Peyer's patch (tissue), 4 donors: ENCODE results near the gene APOL2. TPM values are rescaled to one million over a fixed set of nuclear protein-coding genes. Genes with fewer than 3 reads are reported as not detected.
A peak's percentile ranks its signal among the peaks of the same experiment; 100 is the strongest.

Experiments
- DNase-seq, 3 donors: peaks; one replicate each; pipeline ENCODE4 v3.0.0-alpha.2; 2017 to 2019
- H3K27ac ChIP-seq, 4 donors: fragments of 200-600 bp; sonication (generic); one replicate each; pipeline ENCODE4 v1.5.1; 2016 to 2019
- H3K27me3 ChIP-seq, 2 donors: fragments of 200-600 bp; sonication (generic); one replicate each; pipeline ENCODE4 v1.5.1; 2019
- H3K36me3 ChIP-seq, 3 donors: fragments of 200-600 bp; sonication (generic); one replicate each; pipeline ENCODE4 v1.5.1; 2016 to 2019
- H3K4me1 ChIP-seq, 4 donors: fragments of 200-600 bp; sonication (generic); one replicate each; pipeline ENCODE4 v1.5.1; 2016 to 2019
- H3K4me3 ChIP-seq, 4 donors: fragments of 200-600 bp; sonication (generic); 1 replicate in 3 of 4; 2 replicates in 1 of 4; pipeline ENCODE4 v1.5.1; 2016 to 2019; ENCODE audit warnings: mild to moderate bottlenecking in 1 of 4
- H3K9me3 ChIP-seq, 4 donors: fragments of 200-600 bp; sonication (generic); one replicate each; pipeline ENCODE4 v1.5.1; 2016 to 2019; ENCODE audit warnings: mild to moderate bottlenecking in 1 of 4
- POLR2A ChIP-seq, 2 donors: fragments of 450-650 bp; IDR thresholded peaks; one replicate each; pipeline ENCODE4 v1.5.1; 2017; ENCODE audit warnings: antibody characterized with exemption in 2 of 2, mild to moderate bottlenecking in 2 of 2, moderate library complexity in 2 of 2
- total RNA-seq, 4 donors: library from RNA; depleted of rRNA; stranded (reverse); fragments of >200 nt; gene quantifications; one replicate each; pipeline ENCODE4 v1.1.0, GENCODE V29; 2016
- TF ChIP-seq, protein P1 (sequence below), 6 experiments: fragments of 450-650 bp in 4 of 6; fragments of 200-600 bp in 2 of 6; sonication (generic) in 1 of 6; IDR thresholded peaks; one replicate each; pipeline ENCODE4 v1.5.1; 2017 to 2019; ENCODE audit warnings: antibody characterized with exemption in 6 of 6, mild to moderate bottlenecking in 3 of 6, moderate library complexity in 1 of 6

The APOL2 gene
- total RNA-seq, 4 donors from 2014 or later = 48.7 to 55.2 (median 52.3) TPM

DNA sequence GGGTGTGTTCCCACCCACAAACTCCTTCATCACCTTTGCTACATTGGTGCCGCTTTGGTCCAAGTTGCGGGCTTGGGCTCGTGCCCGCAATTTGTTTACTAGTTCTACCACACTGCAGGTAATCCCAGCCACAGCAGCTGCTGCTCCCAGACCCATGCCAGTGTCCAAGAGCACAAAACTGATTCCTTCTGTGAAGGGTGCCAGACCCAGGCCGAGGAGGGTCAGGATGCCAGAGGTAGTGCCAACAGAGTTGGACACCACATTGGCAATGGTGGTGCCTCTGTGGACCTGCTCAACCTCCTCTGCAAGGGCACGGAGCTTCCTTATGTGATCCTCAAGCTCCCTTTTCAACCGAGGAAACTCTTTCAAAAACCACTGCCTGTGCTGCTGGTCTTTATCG lies 11.5 kb downstream of the APOL2 start:
- H3K4me1 ChIP-seq = no peaks in the 10 kb centered on the region
- no peaks in the 10 kb centered on the region for H3K9me3 ChIP-seq
- TF ChIP-seq POLR2A (IDR thresholded peaks at IDR 0.05) = no peak
- TF ChIP-seq, protein P1, sequence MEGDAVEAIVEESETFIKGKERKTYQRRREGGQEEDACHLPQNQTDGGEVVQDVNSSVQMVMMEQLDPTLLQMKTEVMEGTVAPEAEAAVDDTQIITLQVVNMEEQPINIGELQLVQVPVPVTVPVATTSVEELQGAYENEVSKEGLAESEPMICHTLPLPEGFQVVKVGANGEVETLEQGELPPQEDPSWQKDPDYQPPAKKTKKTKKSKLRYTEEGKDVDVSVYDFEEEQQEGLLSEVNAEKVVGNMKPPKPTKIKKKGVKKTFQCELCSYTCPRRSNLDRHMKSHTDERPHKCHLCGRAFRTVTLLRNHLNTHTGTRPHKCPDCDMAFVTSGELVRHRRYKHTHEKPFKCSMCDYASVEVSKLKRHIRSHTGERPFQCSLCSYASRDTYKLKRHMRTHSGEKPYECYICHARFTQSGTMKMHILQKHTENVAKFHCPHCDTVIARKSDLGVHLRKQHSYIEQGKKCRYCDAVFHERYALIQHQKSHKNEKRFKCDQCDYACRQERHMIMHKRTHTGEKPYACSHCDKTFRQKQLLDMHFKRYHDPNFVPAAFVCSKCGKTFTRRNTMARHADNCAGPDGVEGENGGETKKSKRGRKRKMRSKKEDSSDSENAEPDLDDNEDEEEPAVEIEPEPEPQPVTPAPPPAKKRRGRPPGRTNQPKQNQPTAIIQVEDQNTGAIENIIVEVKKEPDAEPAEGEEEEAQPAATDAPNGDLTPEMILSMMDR (IDR thresholded peaks at IDR 0.05) = no peak
- H3K36me3 ChIP-seq = peaks cover 0 to 46% (median 0%) of the 10 kb centered on the region in 3 donors
- H3K27me3 ChIP-seq = no peaks in the 10 kb centered on the region
- H3K4me3 ChIP-seq = no peak overlapping the region
- no peak overlapping the region for H3K27ac ChIP-seq
- no peak for DNase-seq

DNA sequence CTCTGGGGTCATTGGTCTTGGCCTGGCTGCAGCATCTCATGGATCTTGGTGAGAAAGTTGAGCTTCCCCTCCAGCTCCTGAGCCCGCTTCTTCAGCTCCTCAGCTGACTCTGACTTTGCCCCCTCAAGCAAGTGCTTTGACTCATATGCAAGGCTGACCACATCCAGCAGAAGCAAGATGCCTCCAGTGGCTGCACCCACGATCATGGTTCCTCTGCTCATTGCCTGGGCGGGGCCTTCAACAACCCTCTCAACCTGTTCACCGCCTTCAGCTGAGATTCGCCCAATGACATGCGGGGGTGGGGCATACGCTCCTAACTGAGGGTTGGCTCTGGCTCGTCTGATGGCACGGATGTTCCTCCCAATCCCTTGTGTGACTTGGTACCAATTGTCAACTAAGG lies 11.9 kb downstream of the APOL2 start:
- Histone ChIP-seq H3K9me3 (no peaks in the 10 kb centered on the region), H3K4me1 (no peaks in the 10 kb centered on the region), H3K4me3 (no peak overlapping the region), H3K27me3 (no peaks in the 10 kb centered on the region), H3K36me3 (peaks cover 0 to 42% (median 0%) of the 10 kb centered on the region in 3 donors), H3K27ac (no peak overlapping the region)
- no peak for DNase-seq
- TF ChIP-seq, protein P1 (IDR thresholded peaks at IDR 0.05) = no peak
- no peak for TF ChIP-seq POLR2A (IDR thresholded peaks at IDR 0.05)

- Histone ChIP-seq H3K27ac (no peak overlapping the region), H3K9me3 (no peaks in the 10 kb centered on the region), H3K27me3 (no peaks in the 10 kb centered on the region), H3K36me3 (peaks cover 0 to 32% (median 0%) of the 10 kb centered on the region in 3 donors), H3K4me1 (no peaks in the 10 kb centered on the region), H3K4me3 (no peak overlapping the region)
- TF ChIP-seq, protein P1 (IDR thresholded peaks at IDR 0.05) = no peak
- no peak for TF ChIP-seq POLR2A (IDR thresholded peaks at IDR 0.05)
- no peak for DNase-seq
Measured at GRCh38 chr22:36226189-36226588, 13.1 kb downstream of the APOL2 start.

GRCh38 chr22:36225333-36225922 lies 13.9 kb downstream of the APOL2 start:
- TF ChIP-seq POLR2A (IDR thresholded peaks at IDR 0.05) = no peak
- Histone ChIP-seq H3K9me3 (no peaks in the 10 kb centered on the region), H3K27me3 (no peaks in the 10 kb centered on the region), H3K4me1 (no peaks in the 10 kb centered on the region), H3K4me3 (no peak overlapping the region), H3K36me3 (peaks cover 0 to 25% (median 0%) of the 10 kb centered on the region in 3 donors), H3K27ac (no peak overlapping the region)
- peak in 1 of 3 donors; percentile 40 for DNase-seq

- Histone ChIP-seq H3K4me1 (no peaks in the 10 kb centered on the region), H3K27me3 (no peaks in the 10 kb centered on the region), H3K4me3 (no peak overlapping the region), H3K9me3 (no peaks in the 10 kb centered on the region), H3K27ac (no peak overlapping the region), H3K36me3 (peaks cover 0 to 14% (median 0%) of the 10 kb centered on the region in 3 donors)
- TF ChIP-seq, protein P1 (IDR thresholded peaks at IDR 0.05) = no peak
- TF ChIP-seq POLR2A (IDR thresholded peaks at IDR 0.05) = no peak
- DNase-seq = no peak
Measured at GRCh38 chr22:36224245-36224644, 15.1 kb downstream of the APOL2 start.

- TF ChIP-seq POLR2A (IDR thresholded peaks at IDR 0.05) = no peak
- TF ChIP-seq, protein P1 (IDR thresholded peaks at IDR 0.05) = no peak
- no peak overlapping the region for H3K27ac ChIP-seq
Measured at GRCh38 chr22:36223504-36223903, 15.8 kb downstream of the APOL2 start.

More at GRCh38 chr22:36223504-36223903, 15.8 kb downstream of the APOL2 start:
- Histone ChIP-seq H3K4me1 (no peaks in the 10 kb centered on the region), H3K4me3 (no peak overlapping the region), H3K27me3 (no peaks in the 10 kb centered on the region), H3K9me3 (no peaks in the 10 kb centered on the region), H3K36me3 (peaks cover 0 to 10% (median 0%) of the 10 kb centered on the region in 3 donors)
- DNase-seq = no peak
